HG02763 (cell line): ENCODE data around the gene TOGARAM1.

Experiments
- ATAC-seq: cut with Tn5 transposase; IDR thresholded peaks from one replicate; pipeline ENCODE4 v1.9.1; 2021; ENCODE audit warnings: mild to moderate bottlenecking, moderate library complexity; ENCODE audit not compliant: unreplicated experiment

Gene TOGARAM1

GRCh38 chr14:44963044-44963528 is 1.1 kb downstream of the TOGARAM1 start:
- no peak for ATAC-seq

- no peak for ATAC-seq
Observed at GRCh38 chr14:44963775-44964380, 1.9 kb downstream of the TOGARAM1 start.

GRCh38 chr14:44966601-44967336 is 4.8 kb downstream of the TOGARAM1 start:
- no peak for ATAC-seq

GRCh38 chr14:44968714-44969113 is 6.7 kb downstream of the TOGARAM1 start:
- no peak for ATAC-seq

- no peak for ATAC-seq
Observed at GRCh38 chr14:44970907-44971306, 8.9 kb downstream of the TOGARAM1 start.

GRCh38 chr14:44971459-44971858 is 9.5 kb downstream of the TOGARAM1 start:
- no peak for ATAC-seq

GRCh38 chr14:44979273-44979672 is 17.3 kb downstream of the TOGARAM1 start:
- no peak for ATAC-seq

- no peak for ATAC-seq
Observed at GRCh38 chr14:44979740-44980356, 17.9 kb downstream of the TOGARAM1 start.

- no peak for ATAC-seq
Observed at GRCh38 chr14:44981198-44981597, 19.2 kb downstream of the TOGARAM1 start.

GRCh38 chr14:44982594-44982993 is 20.6 kb downstream of the TOGARAM1 start:
- ATAC-seq = no peak

GRCh38 chr14:44988694-44989093 is 26.7 kb downstream of the TOGARAM1 start:
- no peak for ATAC-seq

- no peak for ATAC-seq
Observed at GRCh38 chr14:44989497-44990440, 27.8 kb downstream of the TOGARAM1 start.

GRCh38 chr14:44990533-44990932 is 28.5 kb downstream of the TOGARAM1 start:
- ATAC-seq = no peak

- ATAC-seq = no peak
Observed at GRCh38 chr14:44995196-44995595, 33.2 kb downstream of the TOGARAM1 start.

GRCh38 chr14:44995770-44996294 is 33.8 kb downstream of the TOGARAM1 start:
- no peak for ATAC-seq

- no peak for ATAC-seq
Observed at GRCh38 chr14:45003924-45004323, 41.9 kb downstream of the TOGARAM1 start.

GRCh38 chr14:45015133-45015532 is 53.1 kb downstream of the TOGARAM1 start:
- ATAC-seq = no peak

GRCh38 chr14:45028107-45028626 is 66.2 kb downstream of the TOGARAM1 start:
- ATAC-seq = no peak

GRCh38 chr14:45034730-45035129 is 72.7 kb downstream of the TOGARAM1 start:
- ATAC-seq = no peak

GRCh38 chr14:45038256-45038655 is 76.3 kb downstream of the TOGARAM1 start:
- no peak for ATAC-seq
